GM10266 (cell line): ENCODE data around the gene SP6.

Experiments used
- DNase-seq: peaks from one replicate; pipeline ENCODE4 v3.0.0; 2012; ENCODE audit errors: extremely low spot score
- TF ChIP-seq, protein P1 (sequence below): IDR thresholded peaks from 2 replicates; pipeline ENCODE4 v1.5.1; 2012; ENCODE audit warnings: mild to moderate bottlenecking, low read depth; ENCODE audit not compliant: control insufficient read depth, insufficient read depth; ENCODE audit errors: missing control alignments

Gene SP6

DNA sequence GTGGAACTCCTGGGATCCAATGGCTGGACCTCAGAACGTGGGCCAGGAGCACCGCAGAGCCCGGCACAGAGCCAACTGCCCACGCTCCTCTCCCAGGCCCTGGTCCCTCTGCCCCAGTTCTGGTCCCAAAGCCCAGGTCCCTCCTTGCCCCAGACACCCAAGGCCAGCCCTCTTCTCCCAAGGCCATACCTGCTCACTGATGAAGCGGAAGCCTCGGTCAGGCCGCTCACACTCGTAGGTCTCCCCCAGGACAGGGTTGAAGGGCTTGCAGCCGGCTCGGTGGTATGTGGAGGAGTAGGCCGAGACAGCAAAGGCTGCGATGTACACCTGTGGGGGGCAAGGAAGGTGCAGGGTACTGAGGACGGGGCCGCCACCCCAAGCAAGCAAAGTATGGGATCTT is 37.9 kb downstream of the SP6 start:
- DNase-seq, result no peak
- TF ChIP-seq, protein P1, sequence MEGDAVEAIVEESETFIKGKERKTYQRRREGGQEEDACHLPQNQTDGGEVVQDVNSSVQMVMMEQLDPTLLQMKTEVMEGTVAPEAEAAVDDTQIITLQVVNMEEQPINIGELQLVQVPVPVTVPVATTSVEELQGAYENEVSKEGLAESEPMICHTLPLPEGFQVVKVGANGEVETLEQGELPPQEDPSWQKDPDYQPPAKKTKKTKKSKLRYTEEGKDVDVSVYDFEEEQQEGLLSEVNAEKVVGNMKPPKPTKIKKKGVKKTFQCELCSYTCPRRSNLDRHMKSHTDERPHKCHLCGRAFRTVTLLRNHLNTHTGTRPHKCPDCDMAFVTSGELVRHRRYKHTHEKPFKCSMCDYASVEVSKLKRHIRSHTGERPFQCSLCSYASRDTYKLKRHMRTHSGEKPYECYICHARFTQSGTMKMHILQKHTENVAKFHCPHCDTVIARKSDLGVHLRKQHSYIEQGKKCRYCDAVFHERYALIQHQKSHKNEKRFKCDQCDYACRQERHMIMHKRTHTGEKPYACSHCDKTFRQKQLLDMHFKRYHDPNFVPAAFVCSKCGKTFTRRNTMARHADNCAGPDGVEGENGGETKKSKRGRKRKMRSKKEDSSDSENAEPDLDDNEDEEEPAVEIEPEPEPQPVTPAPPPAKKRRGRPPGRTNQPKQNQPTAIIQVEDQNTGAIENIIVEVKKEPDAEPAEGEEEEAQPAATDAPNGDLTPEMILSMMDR, result no peak

DNA sequence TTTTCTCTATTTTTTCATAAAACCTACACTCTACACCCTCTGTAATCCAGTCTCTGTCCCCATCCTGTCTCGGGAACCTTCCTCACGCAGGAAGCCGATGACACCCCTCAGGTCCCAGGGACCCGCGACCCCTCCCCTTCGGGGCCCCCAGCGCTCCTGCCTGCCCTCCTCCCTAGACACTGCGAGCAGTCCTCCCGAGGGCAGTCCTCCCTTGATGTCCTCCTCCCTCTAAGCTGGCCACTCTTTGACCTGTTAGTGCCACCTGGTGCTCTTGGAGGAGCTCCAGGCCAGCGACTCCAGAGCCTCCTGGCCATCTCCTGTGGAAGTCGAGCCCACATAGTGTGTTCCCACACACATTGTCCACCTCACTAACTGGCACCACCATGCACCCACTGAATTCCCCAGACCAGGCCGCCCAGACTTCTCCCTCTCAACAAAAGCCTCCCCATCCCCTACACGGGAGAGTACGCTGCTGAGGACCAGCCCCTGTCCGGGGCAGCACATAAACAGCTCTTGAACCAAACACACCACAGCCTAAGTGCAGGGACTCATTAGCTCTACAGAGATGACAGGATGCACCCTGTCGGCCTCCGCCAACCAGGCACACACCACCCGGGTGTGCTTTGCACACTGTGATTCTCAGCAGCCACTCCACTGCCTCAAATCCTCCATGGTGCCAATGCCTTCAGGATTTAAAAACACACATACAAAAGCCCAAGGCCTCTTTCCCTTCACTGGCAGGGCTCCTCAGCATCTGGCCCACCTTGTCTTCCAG is 38.6 kb downstream of the SP6 start:
- TF ChIP-seq, protein P1, result no peak
- no peak for DNase-seq

DNA sequence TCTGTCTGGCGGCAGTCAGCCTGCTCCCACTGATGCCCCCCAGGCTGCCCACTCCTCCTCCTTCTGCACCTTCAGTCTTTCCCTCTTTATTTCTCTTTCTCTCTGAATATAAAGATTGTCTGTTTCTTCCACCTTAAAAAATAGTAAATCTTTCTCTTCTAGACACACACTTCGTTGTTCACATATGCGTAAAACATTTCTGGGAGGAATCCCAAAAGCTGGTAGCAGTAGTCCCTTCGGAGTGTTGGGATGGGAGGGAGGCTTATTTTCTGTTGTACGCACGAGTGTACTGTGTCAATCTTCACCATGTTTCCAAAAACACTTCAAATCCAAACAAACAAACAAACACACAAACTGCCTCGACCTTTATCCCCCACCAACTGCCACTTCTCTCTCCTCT is 39.3 kb downstream of the SP6 start:
- DNase-seq, result no peak
- TF ChIP-seq, protein P1, result no peak

DNA sequence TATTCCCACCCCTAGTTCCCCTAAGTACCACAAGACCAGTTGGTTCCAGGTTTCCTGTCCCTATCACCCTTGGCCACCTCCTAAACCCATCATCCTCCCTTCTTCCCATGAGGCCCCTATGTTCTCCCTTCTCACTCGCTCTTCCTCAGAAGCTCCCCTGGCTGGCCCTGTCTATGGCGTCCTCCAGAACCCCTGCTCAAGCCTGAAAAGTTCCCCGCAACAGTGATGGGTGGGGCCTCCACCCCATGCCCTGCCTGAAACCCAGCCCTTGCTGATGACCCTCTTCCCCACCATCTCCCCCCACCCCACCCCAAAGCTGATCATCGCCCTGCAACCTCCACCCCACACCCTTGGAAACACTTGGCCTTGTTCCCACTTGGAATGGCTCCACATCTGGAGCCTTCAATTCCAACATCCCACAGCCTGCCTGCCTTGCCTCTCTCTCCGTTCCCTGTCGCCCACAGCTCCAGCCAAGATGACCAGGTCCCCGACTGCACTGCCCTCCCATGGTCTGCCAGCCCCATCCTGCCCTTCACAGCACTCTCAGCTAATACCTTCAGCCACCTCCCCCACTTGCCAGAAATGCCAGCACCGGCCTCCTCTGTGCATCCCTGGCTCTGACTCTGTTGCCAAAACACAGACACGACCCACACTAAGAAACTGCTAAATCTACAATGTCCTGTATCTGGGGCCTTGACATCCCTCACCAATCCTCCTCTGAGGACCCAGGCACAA is 39.9 kb downstream of the SP6 start:
- DNase-seq, result no peak
- TF ChIP-seq, protein P1, result no peak

DNA sequence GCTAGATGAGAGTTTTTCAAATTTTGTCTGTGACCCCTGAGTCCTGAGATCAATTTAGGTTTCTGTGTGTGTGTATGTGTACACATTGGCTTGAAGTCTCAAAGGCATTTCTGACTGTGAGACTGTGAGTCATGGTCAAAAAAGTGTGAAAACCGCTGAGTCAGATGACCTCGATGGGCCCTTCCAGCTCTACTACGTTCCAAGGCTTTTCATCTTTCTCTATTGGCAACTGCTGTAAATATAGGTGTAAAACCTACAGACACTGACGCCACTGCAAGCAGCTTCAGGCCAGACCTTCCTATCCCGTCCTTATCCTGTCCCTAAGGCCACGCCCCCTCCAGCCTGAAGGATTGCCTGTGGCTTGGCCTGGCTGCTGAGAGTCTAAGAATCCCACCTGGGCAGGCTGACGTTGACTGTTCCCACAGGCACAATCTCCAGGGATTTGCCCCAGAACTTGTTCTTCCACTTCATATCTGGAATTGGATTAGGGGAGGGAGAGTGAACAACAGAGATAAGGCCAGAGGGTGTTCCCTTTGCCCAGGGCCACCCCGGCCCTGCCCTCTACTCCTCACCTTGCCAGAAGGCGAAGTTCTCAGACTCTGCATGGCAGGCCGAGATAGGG is 40.7 kb downstream of the SP6 start:
- TF ChIP-seq, protein P1, result no peak
- no peak for DNase-seq

DNA sequence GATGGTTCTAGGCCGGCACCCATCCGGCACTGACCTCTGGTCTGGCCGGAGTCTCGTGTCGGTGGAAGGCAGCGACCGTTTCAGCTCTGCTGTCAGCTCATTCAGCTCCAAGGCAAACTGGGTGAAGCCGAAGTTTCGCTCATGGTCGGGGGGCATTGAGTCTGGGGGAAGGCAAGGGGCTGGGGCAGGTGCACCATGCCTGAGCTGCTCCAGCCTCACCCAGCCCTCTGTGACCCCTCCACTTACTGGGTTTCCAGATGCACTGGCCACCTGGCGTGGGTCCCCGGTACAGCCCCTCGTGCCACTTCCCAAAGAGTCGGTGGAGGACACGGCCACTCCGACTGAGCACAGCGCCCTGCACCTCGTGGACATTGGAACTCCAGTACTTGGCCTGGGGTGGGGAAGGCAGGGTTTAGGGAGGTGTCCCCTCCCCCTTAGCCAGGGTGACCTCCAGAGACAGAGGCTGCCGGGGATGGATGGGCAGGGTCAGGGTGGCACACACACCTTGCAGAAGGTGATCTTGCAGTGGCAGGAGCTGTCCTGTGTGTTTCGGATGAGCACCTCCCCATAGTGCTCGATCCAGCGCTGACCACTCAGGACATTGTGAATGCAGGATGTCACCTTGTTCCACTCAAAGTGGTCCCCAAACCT is 42.0 kb downstream of the SP6 start:
- TF ChIP-seq, protein P1, result no peak
- DNase-seq, result no peak
